ENCODE data around the gene TMEM254. TPM values are rescaled to one million over a fixed set of nuclear protein-coding genes. Genes with fewer than 3 reads are reported as not detected.

Gene TMEM254
- total and polyA plus RNA-seq, 9 of the 15 experiments (the other 6 are each of a cell fraction or from before 2014, with no cell fraction given): 0.59 to 4.7 (median 1.9) TPM

GRCh38 chr10:80064120-80064886 lies 14.2 kb upstream of the TMEM254 start:
- CTCF ChIA-PET (ENCODE audit: low intra/inter-chr PET ratio): no interaction called here
- 1% methylated on average over 8 of the region's 8 CpGs for WGBS (ENCODE audit: insufficient coverage, low coverage, missing lambda C conversion rate)
- no peaks in the 10 kb centered on the region for H3K36me3 ChIP-seq (ENCODE audit: control insufficient read depth, insufficient read depth, low read length)
- H3K9me3 ChIP-seq (replicated peaks; ENCODE audit: control insufficient read depth, insufficient read depth, low read depth, low read length): no peaks in the 10 kb centered on the region
- no peak overlapping the region for H3K9ac ChIP-seq (ENCODE audit: insufficient read depth in 1 of 2, low read depth in 2 of 2, low read length in 2 of 2)
- POLR2A ChIA-PET: no interaction called here
- no TSS peak for BruUV-seq (replicated peaks)
- intact Hi-C loops (cut with micrococcal nuclease) (no loop called here), in situ Hi-C loops (cut with MboI) (no loop called here)
- no peak overlapping the region for H3K27ac ChIP-seq (ENCODE audit: extremely low read depth, low read depth, low read length)
- ATAC-seq: no peak
- DNase-seq (ENCODE audit: extremely low read depth in 1 of 4, low spot score in 3 of 4): no peak
- no peaks in the 10 kb centered on the region for H4K20me1 ChIP-seq (replicated peaks; ENCODE audit: control insufficient read depth, insufficient read depth, low read length)
- H3K4me3 ChIP-seq: no peak overlapping the region
- peaks cover 0 to 22% of the 10 kb centered on the region in 2 experiments; a peak in 3 of 5 replicates for H3K27me3 ChIP-seq (ENCODE audit: control insufficient read depth in 2 of 2, insufficient read depth in 2 of 2, low read length in 2 of 2)
- no peak overlapping the region for H3K4me2 ChIP-seq (ENCODE audit: insufficient read depth, low read length)
- FAIRE-seq: no peak
- TF ChIP-seq SUPT5H (IDR thresholded peaks at IDR 0.05) (no peak), CREB3L1 (IDR thresholded peaks at IDR 0.05; ENCODE audit: borderline replicate concordance, low read depth) (no peak), ZBTB26 (CRISPR knock-in tag; IDR thresholded peaks at IDR 0.05) (no peak), ARID1B (IDR thresholded peaks at IDR 0.05) (no peak), SMARCA4 (IDR thresholded peaks at IDR 0.05) (no peak), ZNF830 (CRISPR knock-in tag; IDR thresholded peaks at IDR 0.05) (no peak), GTF2B (IDR thresholded peaks at IDR 0.05; ENCODE audit: extremely low read depth, insufficient read length) (no peak), ZNF165 (CRISPR knock-in tag; IDR thresholded peaks at IDR 0.05; ENCODE audit: borderline replicate concordance) (no peak)
- H3K79me2 ChIP-seq (ENCODE audit: control insufficient read depth, insufficient read depth, low read length): no peaks in the 10 kb centered on the region
- no peaks in the 10 kb centered on the region for H3K4me1 ChIP-seq (replicated peaks in 1 of 2; ENCODE audit: control insufficient read depth in 2 of 2, insufficient read depth in 2 of 2, low read length in 2 of 2)
- H2AFZ ChIP-seq (ENCODE audit: low read depth, low read length): no peak overlapping the region
- no peaks in the 10 kb centered on the region for H3K9me1 ChIP-seq (ENCODE audit: control insufficient read depth, insufficient read depth, low read length)
